ENCODE results near the gene ZSCAN32. TPM values are rescaled to one million over a fixed set of nuclear protein-coding genes. Genes with fewer than 3 reads are reported as not detected.

Gene ZSCAN32
- total RNA-seq: 9.8 and 11.6 TPM in 2 replicates

GRCh38 chr16:3400779-3401688, at the start of gene ZSCAN32, which contains the start of gene ZNF174:
TSS of gene ZSCAN32 (minus strand) at chr16:3401004. CDS start at chr16:3397557, 3,447 bp downstream.
TSS of gene ZNF174 (plus strand) at chr16:3401215. CDS start at chr16:3402005, 790 bp downstream.

DNA sequence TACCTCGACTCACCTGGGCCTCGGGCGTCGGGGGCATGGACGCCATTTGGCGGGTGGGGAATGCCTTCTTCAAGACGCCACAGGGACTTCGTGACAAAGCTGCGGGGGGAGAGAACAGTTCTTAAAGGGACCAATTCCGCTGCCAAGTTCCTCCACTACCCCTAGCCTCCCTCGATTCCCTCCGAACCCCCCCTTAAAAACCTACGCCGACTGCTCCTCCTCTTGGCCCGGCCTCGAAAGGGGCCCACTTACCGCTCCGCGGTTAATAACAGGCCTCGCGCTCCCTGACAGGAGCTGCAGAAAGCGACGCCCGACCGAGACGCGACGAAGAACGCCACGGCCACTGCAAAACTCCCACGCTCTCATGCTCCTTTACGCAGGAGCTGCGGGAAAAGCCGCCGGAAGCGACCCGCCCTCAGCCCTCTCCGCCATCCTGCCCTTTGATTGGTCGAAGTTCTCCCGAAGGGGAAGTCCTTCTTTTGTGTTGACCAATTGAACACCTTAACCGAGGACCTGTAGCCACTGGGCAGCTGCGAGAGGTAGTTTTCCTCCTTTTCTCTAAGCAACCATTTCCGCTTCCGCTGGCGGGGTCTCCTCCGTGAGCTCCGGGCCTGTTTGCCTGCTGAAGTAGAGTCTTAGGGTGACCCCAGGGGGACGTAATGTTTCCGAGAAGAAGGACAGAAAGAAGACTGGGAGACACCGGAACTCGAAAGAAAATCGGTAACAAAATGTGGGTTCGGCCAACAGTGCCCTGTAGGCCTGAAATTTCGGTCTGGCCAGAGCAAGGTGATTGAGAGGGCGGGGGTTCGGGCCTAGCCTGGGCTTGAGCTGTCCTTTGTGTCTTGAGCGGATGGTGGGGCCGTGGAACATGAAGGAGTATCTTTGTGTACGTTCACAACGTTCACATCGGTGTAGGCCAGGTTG, 42.6 kb upstream of the ZSCAN32 start, which contains the start of the genes NAA60 and ZNF597:
Gene NAA60 (plus strand): TSS at position 573 of the 924 bp plus-strand sequence. CDS start 32,548 bp downstream, outside the sequence.
Gene ZNF597 (minus strand): TSS at position 397 of the 924 bp plus-strand sequence. CDS start 351 bp downstream, at position 46.

GRCh38 chr16:3355589-3355988, 45.2 kb downstream of the ZSCAN32 start, which contains the start of gene OR2C1:
TSS of gene OR2C1 (plus strand) at chr16:3355889. CDS start at chr16:3355941, 52 bp downstream.

Other genes starting within 250 kb of the ZSCAN32 start
- not detected in 2 replicates for gene OR1F1, start 212.8 kb downstream of the ZSCAN32 start, total RNA-seq
- gene ZNF200, start 165.8 kb downstream of the ZSCAN32 start, total RNA-seq: 12.9 and 14.0 TPM in 2 replicates
- not detected in 2 replicates for gene MEFV, start 144.4 kb downstream of the ZSCAN32 start, total RNA-seq
- gene ZNF263, start 117.5 kb downstream of the ZSCAN32 start, total RNA-seq: 49.5 and 54.7 TPM in 2 replicates
- 2.4 and 3.6 TPM in 2 replicates for gene TIGD7, start 95.6 kb downstream of the ZSCAN32 start, total RNA-seq
- 22.3 and 28.1 TPM in 2 replicates for gene ZNF75A, start 95.5 kb downstream of the ZSCAN32 start, total RNA-seq
- 0.22 TPM in 1 of 2 replicates, not detected in the other for gene OR2C1, start 45.1 kb downstream of the ZSCAN32 start, total RNA-seq
- 5.0 and 9.3 TPM in 2 replicates for gene ZNF174, start 211 bp upstream of the ZSCAN32 start, total RNA-seq
- gene ZNF597, start 42.5 kb upstream of the ZSCAN32 start, total RNA-seq: 4.2 and 5.6 TPM in 2 replicates
- 15.5 and 17.3 TPM in 2 replicates for gene NAA60, start 42.7 kb upstream of the ZSCAN32 start, total RNA-seq
- gene C16orf90, start 94.5 kb upstream of the ZSCAN32 start, total RNA-seq: not detected in 2 replicates
- 11.0 and 20.8 TPM in 2 replicates for gene CLUAP1, start 100.0 kb upstream of the ZSCAN32 start, total RNA-seq
- not detected in 2 replicates for gene NLRC3, start 176.4 kb upstream of the ZSCAN32 start, total RNA-seq
- gene SLX4, start 210.6 kb upstream of the ZSCAN32 start, total RNA-seq: 2.8 and 9.7 TPM in 2 replicates

Measured in placental pericyte (primary cell).